H9 (cell line): ENCODE results near the gene DOK5. TPM values are rescaled to one million over a fixed set of nuclear protein-coding genes. Genes with fewer than 3 reads are reported as not detected.

Source experiments
- DNase-seq: peaks from one replicate; pipeline ENCODE4 v3.0.0-alpha.2; 2017
- H2AFZ ChIP-seq: one replicate; pipeline ENCODE4 v1.6.1; 2013; ENCODE audit warnings: mild to moderate bottlenecking, low read length, control low read depth, moderate library complexity
- H2AK5ac ChIP-seq: 2 replicates; pipeline ENCODE4 v1.6.1; 2013; ENCODE audit warnings: low read length, control low read depth, mixed read lengths; ENCODE audit not compliant: insufficient read length
- H2BK120ac ChIP-seq: one replicate; pipeline ENCODE4 v1.6.1; 2013; ENCODE audit warnings: low read depth, mild to moderate bottlenecking, low read length, control low read depth, inconsistent platforms; ENCODE audit not compliant: poor library complexity, severe bottlenecking
- H2BK12ac ChIP-seq: 2 replicates; pipeline ENCODE4 v1.6.1; 2013; ENCODE audit warnings: low read length, control low read depth, mixed read lengths, low read depth; ENCODE audit not compliant: insufficient read length
- H2BK15ac ChIP-seq: 2 replicates; pipeline ENCODE4 v1.6.1; 2013; ENCODE audit warnings: low read depth, low read length, control low read depth
- H2BK20ac ChIP-seq: one replicate; pipeline ENCODE4 v1.6.1; 2013; ENCODE audit warnings: low read depth, mild to moderate bottlenecking, low read length, control low read depth, inconsistent platforms; ENCODE audit not compliant: poor library complexity, severe bottlenecking
- H2BK5ac ChIP-seq: 2 replicates; pipeline ENCODE4 v1.6.1; 2013; ENCODE audit warnings: low read length, control low read depth, mixed read lengths; ENCODE audit not compliant: insufficient read length
- H3K14ac ChIP-seq: 2 replicates; pipeline ENCODE4 v1.6.1; 2013; ENCODE audit warnings: low read length, control low read depth; ENCODE audit not compliant: insufficient read depth
- H3K18ac ChIP-seq: 2 replicates; pipeline ENCODE4 v1.6.1; 2013; ENCODE audit warnings: low read depth, mild to moderate bottlenecking, mixed read lengths, low read length, control low read depth; ENCODE audit not compliant: insufficient read length
- H3K23ac ChIP-seq: 2 replicates; pipeline ENCODE4 v1.6.1; 2013; ENCODE audit warnings: low read length, control low read depth, mixed read lengths, low read depth; ENCODE audit not compliant: insufficient read length
- H3K23me2 ChIP-seq: 2 replicates; pipeline ENCODE4 v1.6.1; 2013; ENCODE audit warnings: low read depth, mild to moderate bottlenecking, mixed read lengths, low read length, control low read depth; ENCODE audit not compliant: insufficient read length, poor library complexity, severe bottlenecking
- H3K27ac ChIP-seq: 2 replicates; pipeline ENCODE4 v1.5.1; 2013; ENCODE audit warnings: low read length, control low read depth, mixed read lengths, low read depth; ENCODE audit not compliant: insufficient read length
- H3K27me3 ChIP-seq: 2 replicates; pipeline ENCODE4 v1.6.1; 2013; ENCODE audit warnings: low read length, control low read depth, inconsistent platforms; ENCODE audit not compliant: insufficient read depth
- H3K4ac ChIP-seq: 2 replicates; pipeline ENCODE4 v1.6.1; 2013; ENCODE audit warnings: low read depth, mild to moderate bottlenecking, control low read depth, inconsistent platforms, low read length, moderate library complexity
- H3K4me1 ChIP-seq: 2 replicates; pipeline ENCODE4 v1.6.1; 2013; ENCODE audit warnings: low read length, control low read depth, inconsistent platforms; ENCODE audit not compliant: insufficient read depth
- H3K4me2 ChIP-seq: 2 replicates; pipeline ENCODE4 v1.6.1; 2013; ENCODE audit warnings: low read length, control low read depth, mixed read lengths; ENCODE audit not compliant: insufficient read length, insufficient read depth
- H3K56ac ChIP-seq: 2 replicates; pipeline ENCODE4 v1.6.1; 2013; ENCODE audit warnings: low read depth, mild to moderate bottlenecking, mixed read lengths, low read length, control low read depth; ENCODE audit not compliant: insufficient read length
- H3K79me1 ChIP-seq: 2 replicates; pipeline ENCODE4 v1.6.1; 2013; ENCODE audit warnings: low read depth, mild to moderate bottlenecking, moderate library complexity, low read length, control low read depth, inconsistent platforms; ENCODE audit not compliant: insufficient read depth, poor library complexity, severe bottlenecking
- H3K79me2 ChIP-seq: 2 replicates; pipeline ENCODE4 v1.6.1; 2013; ENCODE audit warnings: low read length, control low read depth, inconsistent platforms; ENCODE audit not compliant: insufficient read depth
- H3K9ac ChIP-seq: 2 replicates; pipeline ENCODE4 v1.6.1; 2013; ENCODE audit warnings: low read length, control low read depth, mixed read lengths; ENCODE audit not compliant: insufficient read length; ENCODE audit errors: extremely low read depth
- H3K9me3 ChIP-seq: one replicate; pipeline ENCODE4 v1.6.1; 2013; ENCODE audit warnings: low read depth, low read length, inconsistent platforms; ENCODE audit not compliant: control insufficient read depth
- H3T11ph ChIP-seq: one replicate; pipeline ENCODE4 v1.6.1; 2013; ENCODE audit warnings: mild to moderate bottlenecking, low read length, control low read depth, inconsistent platforms
- H4K20me1 ChIP-seq: one replicate; pipeline ENCODE4 v1.6.1; 2013; ENCODE audit not compliant: control insufficient read depth, insufficient read length, insufficient read depth
- H4K5ac ChIP-seq: 2 replicates; pipeline ENCODE4 v1.6.1; 2013; ENCODE audit warnings: low read depth, mild to moderate bottlenecking, mixed read lengths, low read length, control low read depth; ENCODE audit not compliant: insufficient read length
- H4K8ac ChIP-seq: replicated peaks from 2 replicates; pipeline ENCODE4 v1.6.1; 2013; ENCODE audit warnings: low read length, control low read depth, mixed read lengths, low read depth; ENCODE audit not compliant: insufficient read length
- H4K91ac ChIP-seq: 2 replicates; pipeline ENCODE4 v1.6.1; 2013; ENCODE audit warnings: low read depth, mild to moderate bottlenecking, moderate library complexity, mixed read lengths, low read length, control low read depth; ENCODE audit not compliant: insufficient read length
- H3K27ac Mint-ChIP-seq, 3 experiments: 2 replicates in 2 of 3; 3 replicates in 1 of 3; pipeline ENCODE4 v1.8.0; 2020 to 2021; ENCODE audit warnings: mixed read lengths in 3 of 3, mild to moderate bottlenecking in 1 of 3, moderate library complexity in 1 of 3
- H3K27me3 Mint-ChIP-seq: 2 replicates; pipeline ENCODE4 v1.8.0; 2021; ENCODE audit warnings: low read depth, mild to moderate bottlenecking, moderate library complexity, mixed read lengths
- H3K36me3 Mint-ChIP-seq, 3 experiments: 2 replicates in 2 of 3; 3 replicates in 1 of 3; pipeline ENCODE4 v1.8.0; 2020 to 2021; ENCODE audit warnings: low read depth in 3 of 3, mixed read lengths in 3 of 3; ENCODE audit not compliant: insufficient read depth in 1 of 3
- H3K4me1 Mint-ChIP-seq, 2 experiments: 2 replicates each; pipeline ENCODE4 v1.8.0; 2020; ENCODE audit warnings: mixed read lengths in 2 of 2
- H3K4me3 Mint-ChIP-seq, 2 experiments: 2 replicates in 1 of 2; 3 replicates in 1 of 2; pipeline ENCODE4 v1.8.0; 2020 to 2021; ENCODE audit warnings: mild to moderate bottlenecking in 2 of 2, mixed read lengths in 2 of 2, moderate library complexity in 1 of 2
- H3K9me3 Mint-ChIP-seq, 2 experiments: 2 replicates in 1 of 2; 3 replicates in 1 of 2; pipeline ENCODE4 v1.8.0; 2020; ENCODE audit warnings: mild to moderate bottlenecking in 2 of 2, mixed read lengths in 2 of 2, moderate library complexity in 1 of 2
- WGBS: extraction: QIAGEN DNeasy Blood & Tissue Kit; methylation state at CpG from one replicate; pipeline ENCODE4 v1.1.7; 2013; ENCODE audit warnings: missing lambda C conversion rate, low lambda C conversion rate, mixed read lengths; ENCODE audit not compliant: insufficient read length; ENCODE audit errors: extremely low coverage; 5-methylcytosine and 5-hydroxymethylcytosine counted together
- total RNA-seq: library from RNA; stranded (reverse); gene quantifications from 2 replicates; pipeline ENCODE4 v1.2.1, GENCODE V29; 2021
- TF ChIP-seq, protein P1 (sequence below): fragments of 200-600 bp; sonication (generic); conservative IDR thresholded peaks from 3 replicates; pipeline ENCODE4 v1.8.0; 2021; ENCODE audit warnings: antibody characterized with exemption, mild to moderate bottlenecking

The DOK5 gene
- total RNA-seq, 1 experiment from 2014 or later: 4.5 TPM

DNA sequence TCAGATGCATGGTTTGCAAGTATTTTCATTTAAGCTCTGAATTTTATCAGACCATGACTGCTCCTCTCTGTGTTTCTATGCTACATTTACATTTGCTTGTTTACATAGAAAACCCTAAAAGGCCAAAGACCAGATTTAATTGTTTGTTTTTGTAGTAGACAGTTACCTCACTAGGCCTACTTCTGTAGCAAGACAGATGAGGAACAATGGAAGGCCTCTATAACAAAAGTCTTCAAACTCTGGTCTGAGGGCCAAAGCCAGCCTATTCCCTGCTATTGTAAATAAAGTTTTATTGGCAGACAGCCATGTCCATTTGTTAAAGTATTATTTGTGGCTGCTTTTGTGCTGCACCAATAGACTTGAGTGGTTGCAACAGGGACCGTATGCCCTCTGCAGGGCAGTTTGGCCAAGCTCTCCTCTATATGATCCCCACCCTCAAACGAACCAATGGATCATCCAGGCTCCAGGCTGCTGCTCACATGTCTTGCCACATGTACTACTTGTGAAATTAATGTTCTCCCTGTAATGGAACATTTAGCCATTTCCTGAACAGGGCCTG lies 182.0 kb downstream of the DOK5 start:
- Mint-ChIP-seq H3K36me3 (no peaks in the 10 kb centered on the region; a peak in 1 of 7 replicates), H3K4me3 (no peak overlapping the region), H3K9me3 (no peaks in the 10 kb centered on the region; a peak in 1 of 5 replicates), H3K27ac (no peak overlapping the region), H3K4me1 (peaks cover 27 to 31% of the 10 kb centered on the region in 2 experiments), H3K27me3 (peaks cover 24% of the 10 kb centered on the region)
- no peak overlapping the region for H4K5ac ChIP-seq
- H2AFZ ChIP-seq: no peak overlapping the region
- TF ChIP-seq, protein P1, sequence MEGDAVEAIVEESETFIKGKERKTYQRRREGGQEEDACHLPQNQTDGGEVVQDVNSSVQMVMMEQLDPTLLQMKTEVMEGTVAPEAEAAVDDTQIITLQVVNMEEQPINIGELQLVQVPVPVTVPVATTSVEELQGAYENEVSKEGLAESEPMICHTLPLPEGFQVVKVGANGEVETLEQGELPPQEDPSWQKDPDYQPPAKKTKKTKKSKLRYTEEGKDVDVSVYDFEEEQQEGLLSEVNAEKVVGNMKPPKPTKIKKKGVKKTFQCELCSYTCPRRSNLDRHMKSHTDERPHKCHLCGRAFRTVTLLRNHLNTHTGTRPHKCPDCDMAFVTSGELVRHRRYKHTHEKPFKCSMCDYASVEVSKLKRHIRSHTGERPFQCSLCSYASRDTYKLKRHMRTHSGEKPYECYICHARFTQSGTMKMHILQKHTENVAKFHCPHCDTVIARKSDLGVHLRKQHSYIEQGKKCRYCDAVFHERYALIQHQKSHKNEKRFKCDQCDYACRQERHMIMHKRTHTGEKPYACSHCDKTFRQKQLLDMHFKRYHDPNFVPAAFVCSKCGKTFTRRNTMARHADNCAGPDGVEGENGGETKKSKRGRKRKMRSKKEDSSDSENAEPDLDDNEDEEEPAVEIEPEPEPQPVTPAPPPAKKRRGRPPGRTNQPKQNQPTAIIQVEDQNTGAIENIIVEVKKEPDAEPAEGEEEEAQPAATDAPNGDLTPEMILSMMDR: peak; percentile 31; the same call in 2 of the 3 replicates
- H3K23ac ChIP-seq: no peak overlapping the region
- no peak overlapping the region for H3K56ac ChIP-seq
- no peak overlapping the region for H4K91ac ChIP-seq
- H3K9ac ChIP-seq: no peak overlapping the region
- H3K27me3 ChIP-seq: no peaks in the 10 kb centered on the region
- H3K79me1 ChIP-seq: no peaks in the 10 kb centered on the region
- no peak overlapping the region for H2BK12ac ChIP-seq
- H3K18ac ChIP-seq: no peak overlapping the region
- no peak overlapping the region for H3T11ph ChIP-seq
- no peak overlapping the region for H4K8ac ChIP-seq
- no peak overlapping the region for H2AK5ac ChIP-seq
- no peaks in the 10 kb centered on the region for H4K20me1 ChIP-seq
- DNase-seq: no peak
- no peak overlapping the region for H2BK5ac ChIP-seq
- WGBS: no CpG with 5 or more reads among the region's 2 CpGs
- no peaks in the 10 kb centered on the region for H3K23me2 ChIP-seq
- H2BK20ac ChIP-seq: no peak overlapping the region
- H3K79me2 ChIP-seq: no peaks in the 10 kb centered on the region
- no peak overlapping the region for H3K14ac ChIP-seq
- H3K4me1 ChIP-seq: no peaks in the 10 kb centered on the region; the same call in 1 of the 2 replicates
- no peak overlapping the region for H3K27ac ChIP-seq
- H3K4ac ChIP-seq: no peak overlapping the region
- no peak overlapping the region for H2BK15ac ChIP-seq
- no peaks in the 10 kb centered on the region for H3K9me3 ChIP-seq
- H2BK120ac ChIP-seq: no peak overlapping the region
- H3K4me2 ChIP-seq: no peak overlapping the region
